ENCODE data around the gene CHST11. TPM values are rescaled to one million over a fixed set of nuclear protein-coding genes. Genes with fewer than 3 reads are reported as not detected.

The CHST11 gene
- total RNA-seq, 4 donors from 2014 or later: 2.1 to 7.3 (median 4.9) TPM

DNA sequence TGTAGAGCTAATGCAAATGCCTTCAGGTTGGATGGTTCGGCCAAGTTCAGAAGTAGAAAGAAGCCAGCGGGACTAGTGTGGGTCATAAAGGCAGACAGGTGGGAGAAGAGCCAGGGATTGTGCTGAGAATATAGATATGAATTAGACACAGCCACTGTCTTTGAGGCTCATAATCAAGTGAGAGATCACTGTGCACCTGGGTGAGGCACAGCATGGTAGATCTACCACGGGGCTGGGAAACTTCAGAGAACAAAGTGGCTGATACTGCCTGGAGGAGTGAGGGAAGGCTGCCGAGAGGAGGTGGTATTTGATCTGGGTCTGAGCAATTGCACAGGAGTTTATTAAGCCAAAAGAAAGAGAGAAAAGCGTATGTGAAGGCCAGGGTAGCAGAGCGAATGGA is 40.6 kb upstream of the CHST11 start:
- 77 to 80% methylated on average over 6 of the region's 6 CpGs for WGBS, 2 donors
- H3K4me3 ChIP-seq (ENCODE audit: low read depth, poor library complexity, severe bottlenecking): no peak overlapping the region
- DNase-seq (ENCODE audit: low spot score in 2 of 2): no peak
- intact Hi-C loops (cut with DNase I; ENCODE audit: low total_unique reads): no loop called here
- TF ChIP-seq, protein P1, sequence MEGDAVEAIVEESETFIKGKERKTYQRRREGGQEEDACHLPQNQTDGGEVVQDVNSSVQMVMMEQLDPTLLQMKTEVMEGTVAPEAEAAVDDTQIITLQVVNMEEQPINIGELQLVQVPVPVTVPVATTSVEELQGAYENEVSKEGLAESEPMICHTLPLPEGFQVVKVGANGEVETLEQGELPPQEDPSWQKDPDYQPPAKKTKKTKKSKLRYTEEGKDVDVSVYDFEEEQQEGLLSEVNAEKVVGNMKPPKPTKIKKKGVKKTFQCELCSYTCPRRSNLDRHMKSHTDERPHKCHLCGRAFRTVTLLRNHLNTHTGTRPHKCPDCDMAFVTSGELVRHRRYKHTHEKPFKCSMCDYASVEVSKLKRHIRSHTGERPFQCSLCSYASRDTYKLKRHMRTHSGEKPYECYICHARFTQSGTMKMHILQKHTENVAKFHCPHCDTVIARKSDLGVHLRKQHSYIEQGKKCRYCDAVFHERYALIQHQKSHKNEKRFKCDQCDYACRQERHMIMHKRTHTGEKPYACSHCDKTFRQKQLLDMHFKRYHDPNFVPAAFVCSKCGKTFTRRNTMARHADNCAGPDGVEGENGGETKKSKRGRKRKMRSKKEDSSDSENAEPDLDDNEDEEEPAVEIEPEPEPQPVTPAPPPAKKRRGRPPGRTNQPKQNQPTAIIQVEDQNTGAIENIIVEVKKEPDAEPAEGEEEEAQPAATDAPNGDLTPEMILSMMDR (IDR thresholded peaks at IDR 0.05): no peak
- no peak for TF ChIP-seq POLR2A (IDR thresholded peaks at IDR 0.05)

DNA sequence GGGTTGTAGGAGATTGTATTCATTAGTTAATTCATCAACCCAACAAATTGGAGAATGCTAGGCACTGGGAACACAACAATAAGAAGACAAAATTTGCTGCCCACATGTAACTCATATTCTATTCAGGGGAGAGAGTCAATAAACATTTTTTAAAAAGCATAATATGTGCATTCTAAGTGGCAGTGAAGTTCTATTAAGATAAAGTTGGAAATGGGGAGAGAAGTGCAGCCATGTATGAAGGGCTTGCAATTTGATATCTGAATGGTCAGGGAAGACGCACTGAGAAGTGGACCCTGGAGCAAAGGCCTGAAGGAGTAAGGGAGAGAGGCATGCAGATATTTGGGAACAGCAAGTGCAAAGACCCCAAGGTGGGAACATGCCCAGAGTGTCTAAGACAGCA is 40.2 kb upstream of the CHST11 start:
- TF ChIP-seq POLR2A (IDR thresholded peaks at IDR 0.05): no peak
- TF ChIP-seq, protein P1 (IDR thresholded peaks at IDR 0.05): no peak
- H3K4me3 ChIP-seq (ENCODE audit: low read depth, poor library complexity, severe bottlenecking): no peak overlapping the region
- intact Hi-C loops (cut with DNase I; ENCODE audit: low total_unique reads): no loop called here
- DNase-seq (ENCODE audit: low spot score in 2 of 2): no peak
- 54 to 63% methylated on average over 1 of the region's 1 CpG for WGBS, 2 donors

DNA sequence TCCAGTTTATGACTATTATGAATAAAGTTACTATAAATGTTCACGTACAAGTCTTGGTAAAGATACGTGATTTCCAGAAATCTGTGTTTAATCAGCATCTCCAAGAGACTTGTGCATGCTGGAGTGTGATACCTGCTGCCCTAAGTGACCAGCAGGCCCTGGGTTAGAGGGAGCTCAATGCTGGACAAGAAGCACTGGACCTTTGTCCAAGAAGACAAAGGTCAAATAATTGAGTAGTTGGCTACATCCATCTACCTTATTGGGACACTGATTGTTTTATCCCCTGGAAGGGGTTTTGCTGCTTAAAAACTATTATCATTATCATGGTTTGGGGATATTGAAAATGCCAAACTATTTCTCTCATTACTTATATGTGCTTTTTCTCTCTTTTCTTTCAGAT is 37.0 kb upstream of the CHST11 start:
- TF ChIP-seq, protein P1 (IDR thresholded peaks at IDR 0.05): no peak
- TF ChIP-seq POLR2A (IDR thresholded peaks at IDR 0.05): no peak
- DNase-seq (ENCODE audit: low spot score in 2 of 2): no peak
- no peak overlapping the region for H3K4me3 ChIP-seq (ENCODE audit: low read depth, poor library complexity, severe bottlenecking)
- intact Hi-C loops (cut with DNase I; ENCODE audit: low total_unique reads): no loop called here
- 86 to 92% methylated on average over 2 of the region's 2 CpGs for WGBS, 2 donors

DNA sequence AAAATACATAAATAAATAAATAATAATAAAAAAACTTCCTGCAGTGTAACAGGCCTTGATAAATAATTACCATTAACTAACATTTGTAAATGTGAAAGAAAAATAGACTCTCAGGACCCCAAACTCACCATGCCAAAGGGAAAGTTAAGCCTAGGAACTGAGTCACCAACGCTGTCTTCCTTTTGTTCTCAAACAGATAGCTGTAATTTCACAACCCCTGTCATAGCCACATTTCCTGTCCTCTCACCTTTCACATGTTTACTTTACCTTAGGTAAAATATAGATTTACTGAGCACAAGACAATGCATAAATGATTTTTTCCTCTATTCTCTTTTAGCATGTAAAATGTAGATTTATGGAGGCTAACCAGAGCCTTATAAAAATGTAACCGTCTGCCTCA is 35.9 kb upstream of the CHST11 start:
- no peak for TF ChIP-seq POLR2A (IDR thresholded peaks at IDR 0.05)
- TF ChIP-seq, protein P1 (IDR thresholded peaks at IDR 0.05): no peak
- 70 to 74% methylated on average over 2 of the region's 2 CpGs for whole genome bisulfite sequencing, 2 donors
- intact Hi-C loops (cut with DNase I; ENCODE audit: low total_unique reads): no loop called here
- no peak overlapping the region for H3K4me3 ChIP-seq (ENCODE audit: low read depth, poor library complexity, severe bottlenecking)
- no peak for DNase-seq (ENCODE audit: low spot score in 2 of 2)

DNA sequence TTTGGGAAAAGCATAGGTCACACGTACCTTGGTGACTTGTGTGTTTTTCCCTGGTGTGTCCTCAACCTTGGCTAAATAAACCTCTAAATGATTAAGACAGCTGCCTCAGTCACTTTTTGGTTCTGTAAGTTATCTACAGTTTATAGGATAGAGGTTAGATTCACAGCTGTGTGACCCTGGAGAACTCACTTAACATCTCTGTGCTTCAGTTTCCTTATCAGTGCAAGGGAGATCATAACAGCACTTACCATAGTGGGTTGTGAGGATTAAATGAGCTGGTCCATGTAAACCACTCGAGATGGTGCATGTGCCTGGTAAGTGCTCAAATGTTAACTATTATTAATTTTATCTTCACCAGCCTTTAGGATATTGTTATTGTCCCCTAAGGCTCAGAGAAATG is 35.4 kb upstream of the CHST11 start:
- WGBS, 2 donors: 83 to 89% methylated on average over 2 of the region's 2 CpGs
- no peak for DNase-seq (ENCODE audit: low spot score in 2 of 2)
- intact Hi-C loops (cut with DNase I; ENCODE audit: low total_unique reads): no loop called here
- no peak for TF ChIP-seq POLR2A (IDR thresholded peaks at IDR 0.05)
- TF ChIP-seq, protein P1 (IDR thresholded peaks at IDR 0.05): no peak
- no peak overlapping the region for H3K4me3 ChIP-seq (ENCODE audit: low read depth, poor library complexity, severe bottlenecking)

DNA sequence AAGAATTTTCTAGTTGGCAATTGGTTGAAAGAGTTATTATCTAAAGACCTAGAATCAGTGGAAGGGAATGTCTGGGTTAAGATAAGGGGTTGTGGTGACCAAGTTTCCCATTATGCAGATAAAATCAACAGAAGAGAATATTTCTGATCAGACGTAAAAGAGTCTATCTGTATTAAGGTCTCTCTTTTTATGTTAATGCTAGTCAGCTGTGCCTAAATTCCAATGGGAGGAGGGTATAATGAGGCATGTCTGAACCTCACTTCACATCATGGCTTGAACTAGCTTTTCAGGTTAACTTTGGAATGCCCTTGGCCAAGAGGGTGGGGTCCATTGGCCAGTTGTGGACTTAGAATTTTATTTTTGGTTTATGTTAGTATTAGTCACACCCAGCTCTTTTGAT is 34.3 kb upstream of the CHST11 start:
- 43 to 53% methylated on average over 1 of the region's 1 CpG for WGBS, 2 donors
- DNase-seq (ENCODE audit: low spot score in 2 of 2): no peak
- no peak for TF ChIP-seq POLR2A (IDR thresholded peaks at IDR 0.05)
- TF ChIP-seq, protein P1 (IDR thresholded peaks at IDR 0.05): no peak
- intact Hi-C loops (cut with DNase I; ENCODE audit: low total_unique reads): no loop called here
- H3K4me3 ChIP-seq (ENCODE audit: low read depth, poor library complexity, severe bottlenecking): no peak overlapping the region
